GM18858 (cell line): Measurements from ENCODE around the gene OR5D13.

Experiments used
- ATAC-seq: cut with Tn5 transposase; IDR thresholded peaks from one replicate; pipeline ENCODE4 v1.9.1; 2021; ENCODE audit not compliant: unreplicated experiment

Gene OR5D13

GRCh38 chr11:55773138-55773537 lies at the start of gene OR5D13:
Gene OR5D13, plus strand, starts transcription at chr11:55773438. Its CDS starts 0 bp downstream, at chr11:55773438.
- no peak for ATAC-seq

GRCh38 chr11:55726715-55727324 lies 46.4 kb upstream of the OR5D13 start:
- no peak for ATAC-seq

- ATAC-seq, result peak; percentile 47
Observed at GRCh38 chr11:55732936-55733335, 40.3 kb upstream of the OR5D13 start.

- no peak for ATAC-seq
Observed at GRCh38 chr11:55791606-55792005, 18.4 kb downstream of the OR5D13 start.

- no peak for ATAC-seq
Observed at GRCh38 chr11:55793321-55793720, 20.1 kb downstream of the OR5D13 start.

- no peak for ATAC-seq
Observed at GRCh38 chr11:55795256-55795655, 22.0 kb downstream of the OR5D13 start, which contains the start of gene OR5D14. Gene OR5D14, plus strand, starts transcription at chr11:55795556. Its CDS starts 0 bp downstream, at chr11:55795556.

GRCh38 chr11:55806248-55806647 lies 33.0 kb downstream of the OR5D13 start:
- no peak for ATAC-seq

- no peak for ATAC-seq
Observed at GRCh38 chr11:55811067-55811466, 37.8 kb downstream of the OR5D13 start, which contains the start of gene OR5L1. Gene OR5L1, plus strand, starts transcription at chr11:55811367. Its CDS starts 100 bp downstream, at chr11:55811467.

- ATAC-seq, result no peak
Observed at GRCh38 chr11:55819330-55819729, 46.1 kb downstream of the OR5D13 start, which contains the start of gene OR5D18. Gene OR5D18, plus strand, starts transcription at chr11:55819630. Its CDS starts 0 bp downstream, at chr11:55819630.
